Osteoblast (primary cell): ENCODE results near the gene PAFAH2. TPM values are rescaled to one million over a fixed set of nuclear protein-coding genes. Genes with fewer than 3 reads are reported as not detected.

ENCODE experiments used
- DNase-seq: peaks from one replicate; pipeline ENCODE4 v3.0.0; 2011; ENCODE audit warnings: low spot score, mixed read lengths; ENCODE audit not compliant: insufficient read length; ENCODE audit errors: missing footprints
- H2AFZ ChIP-seq: 2 replicates; pipeline ENCODE4 v1.6.0; 2011; ENCODE audit warnings: mild to moderate bottlenecking, low read length
- H3K27ac ChIP-seq: 2 replicates; pipeline ENCODE4 v1.5.1; 2011; ENCODE audit warnings: mild to moderate bottlenecking, low read depth, low read length, moderate library complexity
- H3K27me3 ChIP-seq: 2 replicates; pipeline ENCODE4 v1.6.0; 2012; ENCODE audit warnings: mild to moderate bottlenecking, control low read depth, inconsistent platforms, low read length, moderate library complexity; ENCODE audit not compliant: insufficient read depth
- H3K36me3 ChIP-seq: 2 replicates; pipeline ENCODE4 v1.5.1; 2011; ENCODE audit warnings: mild to moderate bottlenecking, low read length, control low read depth, moderate library complexity; ENCODE audit not compliant: insufficient read depth
- H3K4me1 ChIP-seq: 2 replicates; pipeline ENCODE4 v1.5.1; 2011; ENCODE audit warnings: mild to moderate bottlenecking, low read length, control low read depth, moderate library complexity; ENCODE audit not compliant: insufficient read depth
- H3K4me2 ChIP-seq: 2 replicates; pipeline ENCODE4 v1.6.0; 2011; ENCODE audit warnings: mild to moderate bottlenecking, low read length; ENCODE audit not compliant: insufficient read depth
- H3K4me3 ChIP-seq: fragments of 200-600 bp; sonication (generic); 3 replicates; pipeline ENCODE4 v1.5.1; 2012; ENCODE audit warnings: mild to moderate bottlenecking, low read length, inconsistent platforms; ENCODE audit not compliant: insufficient read depth
- H3K79me2 ChIP-seq: 2 replicates; pipeline ENCODE4 v1.6.0; 2012; ENCODE audit warnings: mild to moderate bottlenecking, low read length, control low read depth, inconsistent platforms; ENCODE audit not compliant: insufficient read depth
- H3K9me3 ChIP-seq: 2 replicates; pipeline ENCODE4 v1.5.1; 2011; ENCODE audit warnings: low read depth, low read length, control low read depth
- H4K20me1 ChIP-seq: 2 replicates; pipeline ENCODE4 v1.6.0; 2012; ENCODE audit warnings: mild to moderate bottlenecking, low read length, control low read depth; ENCODE audit not compliant: insufficient read depth
- total RNA-seq: library from RNA; depleted of rRNA; stranded (reverse); fragments of >200 nt; gene quantifications from 2 replicates; pipeline ENCODE4 v1.2.3, GENCODE V29; 2012
- TF ChIP-seq, protein P1 (sequence below): IDR thresholded peaks from 2 replicates; pipeline ENCODE4 v1.5.1; 2011; ENCODE audit warnings: mild to moderate bottlenecking, low read depth, low read length, moderate library complexity; ENCODE audit errors: extremely low read depth

PAFAH2 gene
- total RNA-seq, 1 donor, result 6.9 TPM

DNA sequence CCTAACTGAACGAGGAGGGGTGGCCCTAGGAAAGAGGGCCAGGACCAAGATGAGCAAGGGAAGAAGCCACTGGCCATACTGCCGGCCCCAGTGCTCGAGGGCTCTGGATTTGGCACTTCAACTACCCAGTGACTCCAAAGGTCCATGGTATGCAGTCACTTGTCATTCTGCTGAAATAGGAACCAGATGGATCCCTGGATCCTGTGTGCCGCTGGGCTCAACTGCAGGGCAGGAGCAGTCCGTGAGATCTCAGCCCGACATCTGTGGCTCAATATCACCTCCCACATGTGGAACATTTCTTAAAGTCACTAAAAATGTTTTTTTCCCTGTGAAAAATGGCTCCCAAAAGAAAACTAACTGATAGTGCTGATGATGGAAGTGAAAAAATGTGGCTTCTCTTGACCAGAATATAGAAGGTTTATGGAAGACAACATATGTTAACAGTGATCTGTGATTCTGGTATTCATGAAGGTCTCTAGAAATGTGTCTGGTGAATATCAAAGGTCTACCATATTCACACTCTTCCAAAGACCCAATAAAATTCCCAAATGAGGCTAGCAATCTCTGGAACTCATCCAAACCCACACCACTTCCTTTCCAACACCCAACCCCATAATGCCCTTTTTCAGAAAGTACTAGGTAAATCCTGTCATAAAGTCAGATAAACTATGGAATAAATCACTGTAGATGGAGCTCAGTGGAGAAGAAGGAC lies 24.1 kb downstream of the PAFAH2 start:
- DNase-seq, result no peak
- no peaks in the 10 kb centered on the region for H3K9me3 ChIP-seq
- TF ChIP-seq, protein P1, sequence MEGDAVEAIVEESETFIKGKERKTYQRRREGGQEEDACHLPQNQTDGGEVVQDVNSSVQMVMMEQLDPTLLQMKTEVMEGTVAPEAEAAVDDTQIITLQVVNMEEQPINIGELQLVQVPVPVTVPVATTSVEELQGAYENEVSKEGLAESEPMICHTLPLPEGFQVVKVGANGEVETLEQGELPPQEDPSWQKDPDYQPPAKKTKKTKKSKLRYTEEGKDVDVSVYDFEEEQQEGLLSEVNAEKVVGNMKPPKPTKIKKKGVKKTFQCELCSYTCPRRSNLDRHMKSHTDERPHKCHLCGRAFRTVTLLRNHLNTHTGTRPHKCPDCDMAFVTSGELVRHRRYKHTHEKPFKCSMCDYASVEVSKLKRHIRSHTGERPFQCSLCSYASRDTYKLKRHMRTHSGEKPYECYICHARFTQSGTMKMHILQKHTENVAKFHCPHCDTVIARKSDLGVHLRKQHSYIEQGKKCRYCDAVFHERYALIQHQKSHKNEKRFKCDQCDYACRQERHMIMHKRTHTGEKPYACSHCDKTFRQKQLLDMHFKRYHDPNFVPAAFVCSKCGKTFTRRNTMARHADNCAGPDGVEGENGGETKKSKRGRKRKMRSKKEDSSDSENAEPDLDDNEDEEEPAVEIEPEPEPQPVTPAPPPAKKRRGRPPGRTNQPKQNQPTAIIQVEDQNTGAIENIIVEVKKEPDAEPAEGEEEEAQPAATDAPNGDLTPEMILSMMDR, result no peak

DNA sequence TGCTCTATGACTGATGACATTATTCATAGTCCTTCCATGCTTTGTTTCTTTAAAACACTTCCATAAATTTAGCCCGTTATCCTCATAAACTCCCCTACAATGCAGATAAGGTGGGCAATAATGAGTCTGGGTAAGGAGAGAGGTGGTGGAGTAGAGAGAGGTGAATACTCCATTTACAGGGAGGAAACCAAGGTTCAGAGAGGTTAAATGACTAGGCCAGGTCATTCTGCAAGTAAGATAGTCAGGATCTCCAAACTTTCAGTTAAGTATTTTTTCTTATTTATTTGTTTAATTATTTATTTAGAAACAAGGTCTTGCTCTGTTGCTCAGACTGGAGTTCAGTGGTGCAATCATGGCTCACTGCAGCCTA lies 26.1 kb downstream of the PAFAH2 start:
- H3K36me3 ChIP-seq, result peaks cover 26% of the 10 kb centered on the region
- no peak overlapping the region for H3K4me3 ChIP-seq
- H4K20me1 ChIP-seq, result no peaks in the 10 kb centered on the region
- H3K4me1 ChIP-seq, result no peaks in the 10 kb centered on the region
- H3K79me2 ChIP-seq, result no peaks in the 10 kb centered on the region
- TF ChIP-seq, protein P1, result no peak
- no peaks in the 10 kb centered on the region for H3K27me3 ChIP-seq
- H3K4me2 ChIP-seq, result no peak overlapping the region
- H3K9me3 ChIP-seq, result no peaks in the 10 kb centered on the region
- H2AFZ ChIP-seq, result no peak overlapping the region
- H3K27ac ChIP-seq, result no peak overlapping the region
- no peak for DNase-seq

More for the DNA sequence above, 24.1 kb downstream of the PAFAH2 start:
- Histone ChIP-seq H4K20me1 (no peaks in the 10 kb centered on the region), H3K27ac (no peak overlapping the region), H3K27me3 (no peaks in the 10 kb centered on the region), H2AFZ (no peak overlapping the region), H3K79me2 (no peaks in the 10 kb centered on the region), H3K4me2 (no peak overlapping the region), H3K4me1 (no peaks in the 10 kb centered on the region), H3K36me3 (peaks cover 26% of the 10 kb centered on the region), H3K4me3 (no peak overlapping the region)

DNA sequence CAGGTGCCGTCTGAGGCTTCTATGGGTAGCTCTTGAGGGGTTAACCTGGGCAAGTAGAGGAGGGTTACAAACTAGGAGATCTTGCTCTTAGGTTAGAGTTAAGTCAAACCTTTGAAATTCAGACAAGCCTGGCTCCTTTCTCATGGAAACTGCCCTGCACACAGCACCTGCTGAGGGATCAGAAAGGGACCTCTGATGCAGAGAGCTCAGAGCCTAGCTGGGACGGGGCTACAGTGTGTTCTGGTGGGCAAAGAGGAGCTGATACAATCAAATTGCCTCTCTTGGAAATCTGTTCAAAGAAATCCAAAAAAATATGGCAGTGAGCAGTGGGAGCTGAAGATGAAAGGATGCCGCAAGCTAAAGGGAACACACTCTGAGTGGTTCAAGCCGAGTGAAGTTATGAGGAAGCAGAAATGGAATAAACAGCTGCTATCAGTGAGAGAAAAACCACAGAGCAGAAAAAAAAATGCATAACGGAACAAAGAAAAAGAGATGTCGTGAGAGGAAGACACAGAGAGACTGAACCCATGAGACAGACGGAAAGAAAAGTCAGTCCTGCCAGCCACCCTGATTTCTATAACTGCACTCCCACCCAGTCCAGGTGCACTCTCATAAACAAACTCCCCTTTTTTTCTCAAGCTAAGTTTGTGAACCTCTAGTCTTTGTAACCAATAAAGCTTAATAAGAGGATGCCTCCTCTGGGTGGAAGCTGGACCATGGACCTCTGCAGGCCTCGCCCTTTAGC lies 26.6 kb downstream of the PAFAH2 start:
- H4K20me1 ChIP-seq, result no peaks in the 10 kb centered on the region
- no peaks in the 10 kb centered on the region for H3K9me3 ChIP-seq
- no peaks in the 10 kb centered on the region for H3K79me2 ChIP-seq
- no peak overlapping the region for H2AFZ ChIP-seq
- H3K4me1 ChIP-seq, result no peaks in the 10 kb centered on the region
- no peak for DNase-seq
- peaks cover 26% of the 10 kb centered on the region for H3K36me3 ChIP-seq
- TF ChIP-seq, protein P1, result no peak
- H3K4me3 ChIP-seq, result no peak overlapping the region
- H3K27ac ChIP-seq, result no peak overlapping the region
- no peak overlapping the region for H3K4me2 ChIP-seq
- H3K27me3 ChIP-seq, result no peaks in the 10 kb centered on the region

DNA sequence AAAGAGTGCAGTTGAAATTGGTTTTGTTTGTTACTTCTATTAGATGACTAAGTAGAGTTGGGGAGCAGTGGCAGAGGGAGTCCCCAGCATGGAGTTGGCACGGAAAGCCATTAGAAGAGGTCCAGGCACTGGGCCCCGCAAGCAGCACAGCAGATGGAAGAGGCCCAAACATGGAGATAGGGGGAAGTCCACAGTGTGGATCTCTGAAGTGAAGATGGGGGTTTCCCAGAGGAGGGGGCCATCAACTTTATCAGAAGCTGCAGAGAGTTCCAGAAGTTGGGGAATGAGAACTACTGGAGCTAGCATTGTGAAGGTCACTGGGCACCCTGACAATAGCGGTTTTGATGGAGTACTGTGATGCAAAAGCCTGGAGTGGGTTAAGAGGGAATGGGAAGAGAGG lies 30.6 kb downstream of the PAFAH2 start:
- Histone ChIP-seq H3K4me2 (no peak overlapping the region), H4K20me1 (no peaks in the 10 kb centered on the region), H3K4me1 (no peaks in the 10 kb centered on the region), H3K27ac (no peak overlapping the region), H2AFZ (no peak overlapping the region), H3K9me3 (no peaks in the 10 kb centered on the region), H3K79me2 (no peaks in the 10 kb centered on the region), H3K36me3 (peaks cover 13% of the 10 kb centered on the region), H3K27me3 (no peaks in the 10 kb centered on the region), H3K4me3 (no peak overlapping the region)
- no peak for DNase-seq
- TF ChIP-seq, protein P1, result no peak
